Right lobe of liver (tissue), 4 donors: ENCODE results near the gene MEIS2.

Experiments
- CTCF ChIP-seq, 4 donors: fragments of 200-600 bp in 3 of 4; fragments of 450-650 bp in 1 of 4; IDR thresholded peaks; one replicate each; pipeline versions ENCODE4 v1.5.1 to v1.8.0; 2016 to 2022; ENCODE audit warnings: antibody characterized with exemption in 4 of 4, mild to moderate bottlenecking in 2 of 4
- POLR2A ChIP-seq: fragments of 450-650 bp; IDR thresholded peaks from one replicate; pipeline ENCODE4 v1.6.1; 2017; ENCODE audit warnings: antibody characterized with exemption, mild to moderate bottlenecking
- donor health status: DM: no; HTN: no; CAD: no.
- donor health status: DM: no; HTN: no; CAD: no.
- donor health status: DM: no; HTN: yes; CAD: no.

- TF ChIP-seq POLR2A (no peak), CTCF (IDR thresholded peaks at IDR 0.05) (no peak)
Observed at GRCh38 chr15:36875740-36876334, 224.5 kb downstream of the MEIS2 start.
